Endothelial cell (in vitro differentiated cells): ENCODE measurements around the gene PSMD13. TPM values are rescaled to one million over a fixed set of nuclear protein-coding genes. Genes with fewer than 3 reads are reported as not detected.
"Not testable (repeated sequence)": the region's sequence is repeated elsewhere in the genome, so short reads cannot be mapped to it uniquely, and the experiment has no call there.

Experiments used
- DNase-seq: peaks from one replicate; pipeline ENCODE4 v3.0.0; 2021; ENCODE audit warnings: low spot score
- H3K27ac Mint-ChIP-seq: one replicate; pipeline ENCODE4 v1.8.0; 2021; ENCODE audit warnings: mixed read lengths, inconsistent platforms; ENCODE audit not compliant: unreplicated experiment
- H3K27me3 Mint-ChIP-seq: one replicate; pipeline ENCODE4 v1.8.0; 2021; ENCODE audit warnings: mild to moderate bottlenecking, moderate library complexity, mixed read lengths, inconsistent platforms; ENCODE audit not compliant: unreplicated experiment
- H3K36me3 Mint-ChIP-seq: one replicate; pipeline ENCODE4 v1.8.0; 2021; ENCODE audit warnings: mild to moderate bottlenecking, low read depth, mixed read lengths, inconsistent platforms; ENCODE audit not compliant: unreplicated experiment
- H3K4me1 Mint-ChIP-seq: one replicate; pipeline ENCODE4 v1.8.0; 2021; ENCODE audit warnings: mild to moderate bottlenecking, mixed read lengths, inconsistent platforms; ENCODE audit not compliant: unreplicated experiment
- H3K4me3 Mint-ChIP-seq: one replicate; pipeline ENCODE4 v1.8.0; 2021; ENCODE audit warnings: mild to moderate bottlenecking, mixed read lengths, inconsistent platforms; ENCODE audit not compliant: unreplicated experiment
- H3K9me3 Mint-ChIP-seq: one replicate; pipeline ENCODE4 v1.8.0; 2021; ENCODE audit warnings: mixed read lengths, inconsistent platforms; ENCODE audit not compliant: unreplicated experiment
- total RNA-seq: library from RNA; stranded (reverse); fragmentation: NEBNext Ultra II Directional; extraction: Animal tissue kit (Norgen Biotek cat#: 25700); gene quantifications from one replicate; pipeline ENCODE4 v1.2.1, GENCODE V29; 2021; ENCODE audit not compliant: unreplicated experiment
- TF ChIP-seq, protein P1 (sequence below): fragments of 200-600 bp; sonication (generic); IDR thresholded peaks from one replicate; pipeline ENCODE4 v1.5.0; 2021; ENCODE audit warnings: antibody characterized with exemption; ENCODE audit not compliant: unreplicated experiment

Gene PSMD13
- total RNA-seq, 1 donor from 2014 or later: 189 TPM

DNA sequence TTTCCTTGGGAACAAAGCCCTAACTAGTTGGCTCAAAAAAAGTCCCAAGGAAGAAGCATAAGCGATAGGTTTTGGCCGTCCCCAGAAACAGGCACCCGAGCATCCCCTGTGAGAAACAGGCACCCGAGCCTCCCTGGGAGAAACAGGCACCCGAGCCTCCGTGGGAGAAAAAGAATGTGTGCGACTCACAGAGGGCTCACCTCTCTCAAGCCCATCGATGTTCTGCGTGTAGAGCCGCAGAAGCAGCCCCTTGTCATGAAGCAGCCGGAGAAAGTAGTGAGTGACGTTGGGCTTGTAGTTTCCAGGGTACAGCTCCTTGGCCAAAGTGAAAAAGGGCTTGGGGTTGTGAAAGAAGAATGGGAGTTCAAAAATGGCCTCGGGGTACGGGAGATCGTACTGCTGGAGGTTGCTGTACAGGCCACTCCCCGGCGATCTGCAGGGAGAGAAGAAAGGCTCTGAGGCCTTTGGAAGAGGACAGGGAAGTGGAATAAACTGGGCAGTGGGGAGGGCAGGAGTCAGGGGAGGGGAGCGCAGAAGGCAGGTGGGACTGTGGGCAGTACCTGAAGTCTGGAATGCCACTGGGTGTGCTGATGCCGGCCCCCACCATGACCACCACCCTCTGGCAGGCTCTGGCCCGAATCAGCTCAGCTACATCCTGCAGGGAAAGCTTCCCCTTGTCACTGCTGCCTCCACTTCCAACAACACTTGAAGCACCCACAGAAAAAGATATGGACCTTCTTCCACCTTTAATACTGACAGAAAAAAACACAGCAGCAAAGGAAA lies 3.8 kb upstream of the PSMD13 start:
- no peaks in the 10 kb centered on the region for H3K9me3 Mint-ChIP-seq
- H3K36me3 Mint-ChIP-seq: peaks cover 5% of the 10 kb centered on the region
- no peak for DNase-seq
- no peak overlapping the region for H3K4me3 Mint-ChIP-seq
- TF ChIP-seq, protein P1, sequence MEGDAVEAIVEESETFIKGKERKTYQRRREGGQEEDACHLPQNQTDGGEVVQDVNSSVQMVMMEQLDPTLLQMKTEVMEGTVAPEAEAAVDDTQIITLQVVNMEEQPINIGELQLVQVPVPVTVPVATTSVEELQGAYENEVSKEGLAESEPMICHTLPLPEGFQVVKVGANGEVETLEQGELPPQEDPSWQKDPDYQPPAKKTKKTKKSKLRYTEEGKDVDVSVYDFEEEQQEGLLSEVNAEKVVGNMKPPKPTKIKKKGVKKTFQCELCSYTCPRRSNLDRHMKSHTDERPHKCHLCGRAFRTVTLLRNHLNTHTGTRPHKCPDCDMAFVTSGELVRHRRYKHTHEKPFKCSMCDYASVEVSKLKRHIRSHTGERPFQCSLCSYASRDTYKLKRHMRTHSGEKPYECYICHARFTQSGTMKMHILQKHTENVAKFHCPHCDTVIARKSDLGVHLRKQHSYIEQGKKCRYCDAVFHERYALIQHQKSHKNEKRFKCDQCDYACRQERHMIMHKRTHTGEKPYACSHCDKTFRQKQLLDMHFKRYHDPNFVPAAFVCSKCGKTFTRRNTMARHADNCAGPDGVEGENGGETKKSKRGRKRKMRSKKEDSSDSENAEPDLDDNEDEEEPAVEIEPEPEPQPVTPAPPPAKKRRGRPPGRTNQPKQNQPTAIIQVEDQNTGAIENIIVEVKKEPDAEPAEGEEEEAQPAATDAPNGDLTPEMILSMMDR: no peak
- peaks cover 9% of the 10 kb centered on the region for H3K27me3 Mint-ChIP-seq
- no peak overlapping the region for H3K27ac Mint-ChIP-seq
- peaks cover 3% of the 10 kb centered on the region for H3K4me1 Mint-ChIP-seq

DNA sequence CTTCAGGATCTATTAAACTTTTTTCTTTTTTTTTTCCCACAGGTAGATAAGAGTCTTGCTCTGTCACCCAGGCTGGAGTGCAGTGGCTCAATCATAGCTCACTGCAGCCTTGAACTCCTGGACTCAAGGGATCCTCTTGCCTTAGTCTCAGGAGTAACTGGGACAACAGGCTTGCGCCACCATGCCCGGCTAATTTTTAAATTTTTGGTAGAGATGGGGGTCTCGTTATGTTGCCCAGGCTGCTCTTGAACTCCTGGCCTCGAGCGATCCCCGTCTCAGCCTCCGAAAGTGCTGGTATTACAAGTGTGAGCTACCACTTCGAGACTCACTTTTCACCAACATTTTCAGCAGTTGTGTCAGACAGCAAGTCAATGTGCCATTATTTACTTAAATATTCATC lies 1.6 kb upstream of the PSMD13 start:
- no peak for DNase-seq
- H3K9me3 Mint-ChIP-seq: no peaks in the 10 kb centered on the region
- H3K27ac Mint-ChIP-seq: peak overlapping the region; percentile 87

GRCh38 chr11:235609-235996 lies 1.2 kb upstream of the PSMD13 start:
- peaks cover 11% of the 10 kb centered on the region for H3K4me1 Mint-ChIP-seq
- H3K27ac Mint-ChIP-seq: peak overlapping the region; percentile 87
- H3K9me3 Mint-ChIP-seq: no peaks in the 10 kb centered on the region
- no peak for DNase-seq
- TF ChIP-seq, protein P1: no peak
- peak overlapping the region; percentile 95 for H3K4me3 Mint-ChIP-seq
- peaks cover 9% of the 10 kb centered on the region for H3K36me3 Mint-ChIP-seq
- peaks cover 9% of the 10 kb centered on the region for H3K27me3 Mint-ChIP-seq

More for the DNA sequence above, 1.6 kb upstream of the PSMD13 start:
- TF ChIP-seq, protein P1: no peak
- peaks cover 11% of the 10 kb centered on the region for H3K4me1 Mint-ChIP-seq
- peak overlapping the region; percentile 95 for H3K4me3 Mint-ChIP-seq
- peaks cover 9% of the 10 kb centered on the region for H3K27me3 Mint-ChIP-seq
- H3K36me3 Mint-ChIP-seq: peaks cover 6% of the 10 kb centered on the region

DNA sequence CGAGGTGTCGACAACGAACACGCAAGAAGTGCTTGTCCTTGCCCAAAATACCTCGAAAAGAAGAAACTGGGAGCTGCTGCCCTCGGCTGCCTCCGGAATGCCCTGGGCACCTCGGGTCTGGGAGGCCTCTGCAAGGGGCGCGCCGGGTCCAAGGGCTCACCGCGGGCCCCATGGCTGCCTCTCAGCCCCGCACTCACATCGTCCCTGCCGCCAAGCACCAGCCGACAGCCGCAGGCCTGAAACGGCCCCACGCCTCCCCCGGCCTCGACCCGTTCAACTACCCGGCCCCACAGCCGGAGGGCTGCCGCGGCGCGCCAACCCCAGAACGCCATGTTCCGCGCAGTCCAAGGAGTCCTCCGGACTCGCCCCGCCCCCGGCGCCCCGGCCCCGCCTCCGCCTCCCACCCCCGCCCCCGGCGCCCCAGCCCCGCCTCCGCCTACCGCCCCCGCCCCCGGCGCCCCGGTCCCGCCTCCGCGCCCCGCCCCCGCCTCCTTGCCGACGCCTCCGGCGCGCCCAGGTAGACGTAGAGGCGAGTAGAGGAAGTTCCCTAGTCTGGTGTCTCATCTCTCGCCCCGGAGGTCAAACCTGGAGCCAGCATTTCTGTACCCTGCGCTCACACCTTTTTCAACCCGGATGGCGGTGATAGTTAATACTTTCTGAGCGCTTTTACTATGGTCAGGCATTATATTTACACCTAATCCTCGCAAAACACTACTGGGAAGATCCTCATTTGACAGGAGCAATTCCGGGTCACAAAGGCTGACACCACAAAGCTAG lies 591 bp upstream of the PSMD13 start, which contains the start of gene SIRT3:
SIRT3 (minus strand) TSS at position 346 of the 777 bp plus-strand sequence; CDS start at position 332, 14 bp downstream.
- Mint-ChIP-seq H3K27ac (peak within 1 kb of the TSS; percentile 99), H3K4me3 (peak within 1 kb of the TSS; percentile 98), H3K27me3 (peaks cover 9% of the 10 kb centered on the region), H3K9me3 (no peaks in the 10 kb centered on the region), H3K36me3 (peaks cover 9% of the 10 kb centered on the region), H3K4me1 (peaks cover 11% of the 10 kb centered on the region)
- TF ChIP-seq, protein P1: no peak
- DNase-seq: peak; percentile 79

DNA sequence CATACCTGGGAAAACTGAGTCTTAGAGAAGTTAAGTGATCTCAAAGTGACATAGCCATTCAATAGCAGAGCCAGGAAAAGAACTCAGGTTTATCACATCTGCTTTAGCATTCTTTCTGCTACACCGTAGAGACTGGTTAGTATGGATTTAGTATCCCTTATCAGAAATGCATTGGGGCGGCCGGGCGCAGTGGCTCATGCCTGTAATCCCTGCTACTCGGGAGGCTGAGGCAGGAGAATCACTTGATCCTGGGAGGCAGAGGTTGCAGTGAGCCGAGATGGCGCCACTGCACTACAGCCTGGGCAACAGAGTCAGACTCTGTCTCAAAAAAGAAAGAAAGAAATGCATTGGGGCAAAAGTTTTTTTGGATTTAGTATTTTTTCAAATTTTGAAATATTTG lies 1.6 kb downstream of the PSMD13 start:
- Mint-ChIP-seq H3K27ac (peak overlapping the region; percentile 99), H3K4me1 (peaks cover 11% of the 10 kb centered on the region), H3K36me3 (peaks cover 21% of the 10 kb centered on the region), H3K4me3 (peak overlapping the region; percentile 98)
- not testable (repeated sequence) for H3K27me3 Mint-ChIP-seq, DNase-seq, H3K9me3 Mint-ChIP-seq
